Measurements from ENCODE around the gene WDR83. TPM values are rescaled to one million over a fixed set of nuclear protein-coding genes. Genes with fewer than 3 reads are reported as not detected.

WDR83 gene
- total and polyA plus RNA-seq, 4 donors, result 3.9 to 5.1 (median 4.2) TPM

- Histone ChIP-seq H3K4me3 (ENCODE audit: low read depth in 1 of 3, low read length in 3 of 3) (no peak overlapping the region), H3K36me3 (ENCODE audit: control insufficient read depth in 4 of 4, insufficient read depth in 3 of 4, low read depth in 1 of 4, low read length in 3 of 4) (peaks cover 30 to 65% (median 35%) of the 10 kb centered on the region in 4 donors), H3K4me1 (ENCODE audit: control insufficient read depth in 4 of 4, insufficient read depth in 4 of 4, low read length in 3 of 4) (no peaks in the 10 kb centered on the region), H3K27me3 (ENCODE audit: control insufficient read depth in 4 of 4, insufficient read depth in 4 of 4, low read length in 3 of 4) (no peaks in the 10 kb centered on the region), H3K27ac (ENCODE audit: low read depth in 1 of 2, low read length in 2 of 2) (no peak overlapping the region), H3K9me3 (ENCODE audit: control insufficient read depth in 4 of 4, low read length in 3 of 4) (no peaks in the 10 kb centered on the region), H3K9ac (ENCODE audit: low read depth in 1 of 2, low read length in 2 of 2) (no peak overlapping the region)
- 97% methylated on average over 8 of the region's 8 CpGs for WGBS
- DNase-seq (ENCODE audit: low spot score), result no peak
- no peak for TF ChIP-seq FOXA1 (IDR thresholded peaks at IDR 0.05)
- TF ChIP-seq CTCF (IDR thresholded peaks at IDR 0.05; ENCODE audit: low read depth, low read length, missing input control), result no peak
- no peak for TF ChIP-seq RAD21 (IDR thresholded peaks at IDR 0.05)
- no peak for TF ChIP-seq SP1 (IDR thresholded peaks at IDR 0.05)
- no peak for TF ChIP-seq FOXA2 (IDR thresholded peaks at IDR 0.05)
- no peak for TF ChIP-seq NR2F2 (IDR thresholded peaks at IDR 0.05)
- TF ChIP-seq MAX (IDR thresholded peaks at IDR 0.05), result no peak
- TF ChIP-seq REST (IDR thresholded peaks at IDR 0.05), result no peak
- no peak for TF ChIP-seq HNF4G (IDR thresholded peaks at IDR 0.05)
Measured at GRCh38 chr19:12708641-12709040, 42.0 kb downstream of the WDR83 start.

GRCh38 chr19:12711187-12711586, 44.6 kb downstream of the WDR83 start:
- H3K36me3 ChIP-seq (ENCODE audit: control insufficient read depth in 4 of 4, insufficient read depth in 3 of 4, low read depth in 1 of 4, low read length in 3 of 4), result peaks cover 27 to 60% (median 29%) of the 10 kb centered on the region in 4 donors
- H3K4me3 ChIP-seq (ENCODE audit: low read depth in 1 of 3, low read length in 3 of 3), result no peak overlapping the region
- H3K9ac ChIP-seq (ENCODE audit: low read depth in 1 of 2, low read length in 2 of 2), result no peak overlapping the region
- TF ChIP-seq ZBTB33 (IDR thresholded peaks at IDR 0.05) (no peak), EGR1 (IDR thresholded peaks at IDR 0.05; ENCODE audit: low read depth in 2 of 2) (no peak), NR2F2 (IDR thresholded peaks at IDR 0.05) (no peak), RXRA (IDR thresholded peaks at IDR 0.05) (no peak), HNF4A (conservative IDR thresholded peaks at IDR 0.05) (no peak), ATF3 (IDR thresholded peaks at IDR 0.05) (no peak), YY1 (IDR thresholded peaks at IDR 0.05) (no peak), FOXA2 (IDR thresholded peaks at IDR 0.05) (no peak), TAF1 (conservative IDR thresholded peaks at IDR 0.05) (no peak), SP1 (IDR thresholded peaks at IDR 0.05) (no peak), RAD21 (IDR thresholded peaks at IDR 0.05) (no peak), CTCF (IDR thresholded peaks at IDR 0.05; ENCODE audit: low read depth, low read length, missing input control) (no peak), FOXA1 (IDR thresholded peaks at IDR 0.05) (no peak), REST (IDR thresholded peaks at IDR 0.05) (no peak)
- WGBS, result 97% methylated on average over 17 of the region's 17 CpGs
- H3K4me1 ChIP-seq (ENCODE audit: control insufficient read depth in 4 of 4, insufficient read depth in 4 of 4, low read length in 3 of 4), result peaks cover 2 to 9% (median 8%) of the 10 kb centered on the region in 4 donors
- no peaks in the 10 kb centered on the region for H3K9me3 ChIP-seq (ENCODE audit: control insufficient read depth in 4 of 4, low read length in 3 of 4)
- H3K27me3 ChIP-seq (ENCODE audit: control insufficient read depth in 4 of 4, insufficient read depth in 4 of 4, low read length in 3 of 4), result no peaks in the 10 kb centered on the region
- H3K27ac ChIP-seq (ENCODE audit: low read depth in 1 of 2, low read length in 2 of 2), result no peak overlapping the region
- DNase-seq (ENCODE audit: low spot score), result no peak
